Sigmoid colon (tissue), 7 donors: Measurements from ENCODE around the gene CAMK1D. TPM values are rescaled to one million over a fixed set of nuclear protein-coding genes. Genes with fewer than 3 reads are reported as not detected.

ENCODE experiments used
- DNase-seq: peaks from one replicate; pipeline ENCODE4 v3.0.0-alpha.2; 2019
- H3K27ac ChIP-seq, 4 donors: fragments of 200-600 bp; sonication (generic); one replicate each; pipeline ENCODE4 v1.5.1; 2016 to 2019; ENCODE audit warnings: mild to moderate bottlenecking in 1 of 4
- H3K27me3 ChIP-seq, 3 donors: fragments of 200-600 bp; sonication (generic); one replicate each; pipeline ENCODE4 v1.5.1; 2019; ENCODE audit warnings: mild to moderate bottlenecking in 1 of 3
- H3K36me3 ChIP-seq, 4 donors: fragments of 200-600 bp; sonication (generic); one replicate each; pipeline ENCODE4 v1.5.1; 2016 to 2019
- H3K4me1 ChIP-seq, 4 donors: fragments of 200-600 bp; sonication (generic); one replicate each; pipeline ENCODE4 v1.5.1; 2017 to 2019
- H3K4me3 ChIP-seq, 4 donors: fragments of 200-600 bp; sonication (generic); one replicate each; pipeline ENCODE4 v1.5.1; 2017 to 2019; ENCODE audit warnings: mild to moderate bottlenecking in 2 of 4, moderate library complexity in 1 of 4
- H3K9me3 ChIP-seq, 4 donors: fragments of 200-600 bp in 3 of 4; sonication (generic) in 3 of 4; one replicate each; pipeline versions ENCODE4 v1.5.1 to v1.6.1; 2013 to 2019
- CTCF ChIP-seq, 4 experiments: fragments of 450-650 bp in 3 of 4; fragments of 200-600 bp in 1 of 4; IDR thresholded peaks; one replicate each; pipeline ENCODE4 v1.5.1; 2016 to 2019; ENCODE audit warnings: antibody characterized with exemption in 4 of 4, mild to moderate bottlenecking in 3 of 4, moderate library complexity in 2 of 4
- EP300 ChIP-seq, 4 donors: sonication (generic); formaldehyde crosslinking; IDR thresholded peaks; one replicate each; pipeline ENCODE4 v1.6.1; 2017; ENCODE audit warnings: antibody characterized with exemption in 4 of 4
- POLR2A ChIP-seq, 2 donors: fragments of 450-650 bp; IDR thresholded peaks; one replicate each; pipeline ENCODE4 v1.6.1; 2016; ENCODE audit warnings: antibody characterized with exemption in 2 of 2, mild to moderate bottlenecking in 2 of 2, moderate library complexity in 2 of 2
- POLR2AphosphoS5 ChIP-seq, 4 donors: sonication (generic); formaldehyde crosslinking; IDR thresholded peaks; one replicate each; pipeline ENCODE4 v1.6.1; 2017; ENCODE audit warnings: antibody characterized with exemption in 4 of 4
- WGBS, 2 donors: extraction: QIAGEN DNeasy Blood & Tissue Kit; methylation state at CpG; one replicate each; pipeline ENCODE4 v1.1.7; 2013; 5-methylcytosine and 5-hydroxymethylcytosine counted together
- intact Hi-C: fragments of 100-400 bp; cut with DNase I; formaldehyde crosslinking; loops from one replicate; pipeline ENCODE4 v1.15.1; 2023
- polyA plus RNA-seq, 3 donors: library from polyadenylated mRNA; stranded (reverse); fragments of 200-250 nt; gene quantifications; one replicate each; pipeline ENCODE4 v1.2.3, GENCODE V29; 2013
- total RNA-seq, 4 donors: library from RNA; depleted of rRNA; stranded (reverse); fragments of >200 nt; gene quantifications; one replicate each; pipeline ENCODE4 v1.1.0, GENCODE V29; 2016
- donor health status: healthy with polysubstance abuse.
- donor health status: Bipolar disorder and iron deficiency.
- donor health status: healthy.

CAMK1D gene
- total and polyA plus RNA-seq, 7 donors, result 7.2 to 11.5 (median 8.6) TPM

- no peak for TF ChIP-seq POLR2A (IDR thresholded peaks at IDR 0.05)
- H3K27me3 ChIP-seq, result no peaks in the 10 kb centered on the region
Observed at GRCh38 chr10:12847361-12847975, 498.1 kb downstream of the CAMK1D start.

GRCh38 chr10:12848439-12849173, 499.3 kb downstream of the CAMK1D start:
- intact Hi-C loops, result no loop called here
- TF ChIP-seq POLR2A (IDR thresholded peaks at IDR 0.05) (no peak), EP300 (IDR thresholded peaks at IDR 0.05) (no peak), POLR2AphosphoS5 (IDR thresholded peaks at IDR 0.05) (no peak), CTCF (IDR thresholded peaks at IDR 0.05) (no peak)
- WGBS, 2 donors, result 79 to 80% methylated on average over 11 of the region's 11 CpGs
- DNase-seq, result no peak
- no peaks in the 10 kb centered on the region for H3K36me3 ChIP-seq
- no peaks in the 10 kb centered on the region for H3K27me3 ChIP-seq
- H3K9me3 ChIP-seq, result no peaks in the 10 kb centered on the region
- H3K4me3 ChIP-seq, result no peak overlapping the region
- H3K4me1 ChIP-seq, result peaks cover 0 to 33% (median 26%) of the 10 kb centered on the region in 4 donors
- no peak overlapping the region for H3K27ac ChIP-seq

More at GRCh38 chr10:12847361-12847975, 498.1 kb downstream of the CAMK1D start:
- WGBS, 2 donors, result 78 to 81% methylated on average over 14 of the region's 14 CpGs
- no peaks in the 10 kb centered on the region for H3K36me3 ChIP-seq
- no peak for DNase-seq
- no peak overlapping the region for H3K4me3 ChIP-seq
- intact Hi-C loops, result no loop called here
- H3K9me3 ChIP-seq, result no peaks in the 10 kb centered on the region
- H3K4me1 ChIP-seq, result peaks cover 0 to 40% (median 26%) of the 10 kb centered on the region in 4 donors
- H3K27ac ChIP-seq, result no peak overlapping the region

DNA sequence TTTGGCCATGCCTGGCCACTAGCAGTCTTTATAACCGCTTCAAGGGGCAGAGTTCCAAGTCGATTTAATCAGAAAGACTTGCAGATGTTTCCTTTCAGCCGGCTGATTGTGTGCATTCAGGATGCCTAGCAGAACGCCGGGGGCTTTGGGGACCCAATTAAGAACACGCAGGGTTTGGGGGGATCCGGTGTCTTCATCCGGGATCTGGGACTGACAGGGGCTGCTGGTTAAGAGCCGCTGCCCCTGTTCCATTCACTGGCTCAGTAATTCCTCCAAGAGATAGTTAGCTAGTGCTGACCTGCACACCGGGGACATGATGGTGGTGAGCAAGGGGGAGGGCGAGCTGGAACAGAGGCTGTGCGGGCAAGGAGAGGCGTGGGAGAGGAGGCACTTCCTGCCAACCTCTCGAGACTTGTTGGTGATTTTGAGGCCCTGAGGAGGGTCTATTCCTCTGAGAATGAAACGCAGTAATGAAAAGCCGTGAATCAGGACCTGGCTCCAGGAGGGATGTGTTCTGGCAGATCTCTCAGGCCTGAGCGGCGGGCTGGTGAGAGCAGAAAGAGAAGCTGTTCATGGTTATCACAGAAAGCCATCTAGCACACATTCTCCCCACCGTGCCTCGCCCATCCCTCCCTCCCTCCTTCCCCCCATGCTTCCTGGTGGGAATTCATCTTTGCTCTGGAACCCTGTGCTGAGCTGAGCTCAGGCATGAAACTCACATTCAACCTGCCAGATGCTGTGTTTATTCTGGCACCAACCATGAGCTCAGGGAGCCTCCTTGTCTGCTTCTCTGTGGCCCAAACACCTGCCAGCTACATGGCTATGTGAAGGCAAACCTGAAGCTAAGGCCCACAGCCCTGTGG, 500.2 kb downstream of the CAMK1D start:
- Histone ChIP-seq H3K27me3 (no peaks in the 10 kb centered on the region), H3K4me1 (peaks cover 0 to 28% (median 21%) of the 10 kb centered on the region in 4 donors), H3K9me3 (no peaks in the 10 kb centered on the region), H3K36me3 (no peaks in the 10 kb centered on the region), H3K27ac (peak overlapping the region in 1 of 4 donors; percentile 20), H3K4me3 (no peak overlapping the region)
- WGBS, 2 donors, result 45 to 66% methylated on average over 20 of the region's 20 CpGs
- DNase-seq, result no peak
- intact Hi-C loops, result no loop called here
- TF ChIP-seq EP300 (IDR thresholded peaks at IDR 0.05) (no peak), POLR2A (IDR thresholded peaks at IDR 0.05) (no peak), CTCF (IDR thresholded peaks at IDR 0.05) (no peak), POLR2AphosphoS5 (IDR thresholded peaks at IDR 0.05) (no peak)

DNA sequence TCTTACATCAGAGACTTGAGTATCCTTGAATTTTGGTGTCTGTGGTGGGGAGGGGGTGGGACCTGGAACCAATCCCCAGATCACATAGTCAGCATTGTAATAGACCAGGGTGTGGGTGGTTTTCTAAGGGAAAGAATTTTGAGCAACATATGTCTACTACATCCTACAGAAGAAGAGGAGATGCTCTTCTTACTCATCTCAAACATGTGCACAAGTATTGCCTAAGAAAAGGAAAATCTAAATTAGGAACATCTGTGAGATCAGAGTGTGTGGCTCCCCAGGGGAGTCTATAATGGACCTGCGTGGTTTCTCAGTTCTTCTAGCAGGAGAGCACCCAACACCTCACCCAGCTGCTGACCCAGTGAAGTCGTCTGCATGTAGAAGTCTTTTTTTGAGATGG, 503.3 kb downstream of the CAMK1D start:
- Histone ChIP-seq H3K9me3 (no peaks in the 10 kb centered on the region), H3K4me1 (peaks cover 0 to 13% (median 9%) of the 10 kb centered on the region in 4 donors), H3K27me3 (no peaks in the 10 kb centered on the region), H3K36me3 (no peaks in the 10 kb centered on the region), H3K4me3 (no peak overlapping the region), H3K27ac (no peak overlapping the region)
- no peak for DNase-seq
- WGBS, 2 donors, result 72 to 87% methylated on average over 2 of the region's 2 CpGs
- intact Hi-C loops, result no loop called here
- no peak for TF ChIP-seq POLR2A (IDR thresholded peaks at IDR 0.05)
- no peak for TF ChIP-seq POLR2AphosphoS5 (IDR thresholded peaks at IDR 0.05)
- no peak for TF ChIP-seq EP300 (IDR thresholded peaks at IDR 0.05)
- no peak for TF ChIP-seq CTCF (IDR thresholded peaks at IDR 0.05)

DNA sequence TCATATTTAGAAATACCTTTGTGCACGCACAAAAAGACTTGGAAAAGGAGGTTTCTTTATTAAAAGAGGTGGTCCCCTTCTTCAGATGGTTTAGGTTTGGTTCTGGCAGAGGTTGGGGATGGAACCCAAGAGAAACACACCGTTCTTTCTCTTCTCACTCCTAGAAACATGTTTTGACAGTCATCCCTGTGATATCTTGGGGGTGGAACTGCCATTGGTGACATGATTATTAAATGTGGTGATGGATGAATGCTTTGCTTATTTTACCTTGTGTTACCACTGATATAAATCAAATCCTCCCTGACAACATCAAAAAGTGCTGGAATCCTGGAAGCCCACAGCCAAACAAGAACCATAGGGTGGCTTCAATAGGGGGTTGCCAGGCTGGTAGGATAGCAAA, 505.6 kb downstream of the CAMK1D start:
- Histone ChIP-seq H3K4me3 (no peak overlapping the region), H3K27me3 (no peaks in the 10 kb centered on the region), H3K4me1 (peaks cover 0 to 2% (median under 1%) of the 10 kb centered on the region in 4 donors), H3K36me3 (no peaks in the 10 kb centered on the region), H3K27ac (no peak overlapping the region), H3K9me3 (no peaks in the 10 kb centered on the region)
- TF ChIP-seq CTCF (IDR thresholded peaks at IDR 0.05), result no peak
- 45 to 88% methylated on average over 2 of the region's 2 CpGs for WGBS, 2 donors
- no peak for DNase-seq
- intact Hi-C loops, result no loop called here
